HG02840 (cell line): ENCODE data around the gene RNASET2.
"Not testable (repeated sequence)": the region's sequence is repeated elsewhere in the genome, so short reads cannot be mapped to it uniquely, and the experiment has no call there.

Source experiments
- ATAC-seq: cut with Tn5 transposase; IDR thresholded peaks from one replicate; pipeline ENCODE4 v1.9.1; 2021; ENCODE audit warnings: mild to moderate bottlenecking, moderate library complexity, moderate number of reproducible peaks; ENCODE audit not compliant: unreplicated experiment, low FRiP score

The RNASET2 gene

DNA sequence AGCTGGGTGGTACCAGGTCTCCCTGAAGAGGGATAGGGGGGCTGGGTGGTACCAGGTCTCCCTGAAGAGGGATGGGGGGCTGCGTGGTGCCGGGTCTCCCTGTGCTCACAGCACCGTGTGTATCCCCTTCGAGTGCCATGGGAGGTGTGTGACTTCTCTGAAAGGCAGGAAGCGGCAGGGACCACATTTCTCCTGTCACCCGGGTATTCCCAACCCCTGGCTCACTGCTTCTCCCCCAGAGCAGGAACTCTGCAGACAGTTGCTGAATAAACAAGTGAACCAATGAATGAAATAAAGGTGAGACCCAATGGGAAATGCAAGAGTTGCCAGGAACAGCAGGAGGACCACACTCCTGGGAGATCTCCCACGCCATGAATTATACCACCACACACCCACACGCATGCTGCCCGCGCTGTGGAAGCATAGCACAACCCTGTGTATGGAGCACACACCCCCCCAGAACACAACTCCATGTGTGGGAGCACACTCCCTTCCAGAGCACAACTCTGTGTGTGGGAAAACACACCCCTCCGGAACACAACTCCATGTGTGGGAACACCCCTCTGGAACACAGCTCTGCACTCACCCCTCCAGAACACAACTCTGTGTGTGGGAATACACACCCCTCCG, 50.7 kb downstream of the RNASET2 start:
- ATAC-seq = no peak

GRCh38 chr6:166905013-166905412, 51.3 kb downstream of the RNASET2 start:
- no peak for ATAC-seq

DNA sequence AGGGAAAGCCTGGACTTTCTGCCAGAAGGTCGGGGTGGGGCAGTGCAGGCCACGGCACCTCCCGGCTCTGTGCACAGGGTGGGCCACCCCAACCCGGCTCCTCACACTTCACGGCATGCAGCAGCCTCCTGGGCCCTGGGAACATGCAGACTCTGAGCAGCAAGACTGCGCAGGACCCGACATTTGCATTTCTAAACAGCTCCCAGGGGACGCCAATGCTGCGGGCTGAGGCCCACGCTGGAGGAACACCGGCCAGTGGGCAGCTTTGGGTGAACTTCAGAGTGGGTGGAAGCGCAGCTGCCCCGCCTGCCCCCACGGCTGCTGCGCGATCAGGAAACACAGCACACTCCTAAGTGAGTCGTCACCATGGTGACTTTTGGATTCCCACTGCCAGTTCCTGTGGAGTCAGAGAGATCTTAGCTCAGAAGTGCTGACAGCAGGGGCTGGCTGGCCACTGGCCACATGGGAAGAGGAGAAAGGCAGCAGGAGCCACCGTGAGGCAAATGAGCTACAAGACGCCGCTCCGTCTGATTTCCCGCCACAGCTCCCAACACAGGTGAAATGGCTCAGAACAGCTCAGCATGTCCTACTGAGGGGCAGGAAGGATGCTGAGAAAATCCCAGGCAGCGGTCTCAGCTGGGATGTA, 52.1 kb downstream of the RNASET2 start:
- ATAC-seq = no peak

DNA sequence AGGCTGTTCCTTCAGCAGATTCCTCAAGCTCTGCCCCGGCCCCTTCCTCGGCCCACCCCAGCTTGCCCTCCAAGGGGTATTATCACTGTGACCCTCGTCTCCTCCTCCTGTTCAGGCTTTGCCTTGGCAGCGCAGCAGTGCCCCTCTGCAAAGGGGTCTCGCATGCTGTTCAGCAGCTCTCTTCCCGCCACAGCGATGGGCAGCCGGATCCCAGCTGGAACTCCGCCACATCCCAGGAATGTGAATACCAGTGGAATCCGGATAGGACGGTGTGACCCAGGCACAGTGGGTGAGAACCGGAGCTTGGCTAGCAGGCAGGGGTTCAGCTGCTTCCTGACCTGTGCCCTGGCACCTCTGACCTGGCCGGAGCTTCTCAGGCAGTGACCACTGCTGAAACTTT, 52.9 kb downstream of the RNASET2 start:
- no peak for ATAC-seq

GRCh38 chr6:166903027-166903426, 53.3 kb downstream of the RNASET2 start:
- no peak for ATAC-seq

- ATAC-seq = no peak
These were observed 54.1 kb downstream of the RNASET2 start for GRCh38 chr6:166902211-166902755.

DNA sequence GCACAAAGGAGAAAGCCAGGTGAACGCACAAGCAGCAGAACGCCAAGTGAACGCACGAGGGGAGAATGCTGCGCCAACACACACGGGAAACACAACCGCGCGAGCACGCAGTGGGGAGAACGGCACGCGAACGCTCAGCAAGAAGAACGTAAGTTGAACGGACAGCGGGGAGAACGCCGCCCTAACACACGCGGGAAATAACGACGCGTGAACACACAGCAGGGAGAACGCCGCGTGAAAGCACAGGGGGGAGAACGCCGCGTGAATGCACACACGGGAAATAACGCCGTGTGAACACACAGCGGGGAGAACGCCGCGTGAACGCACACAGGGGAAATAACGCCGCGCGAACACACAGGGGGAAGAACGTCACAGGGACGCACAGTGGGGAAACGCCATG, 54.7 kb downstream of the RNASET2 start:
- no peak for ATAC-seq

DNA sequence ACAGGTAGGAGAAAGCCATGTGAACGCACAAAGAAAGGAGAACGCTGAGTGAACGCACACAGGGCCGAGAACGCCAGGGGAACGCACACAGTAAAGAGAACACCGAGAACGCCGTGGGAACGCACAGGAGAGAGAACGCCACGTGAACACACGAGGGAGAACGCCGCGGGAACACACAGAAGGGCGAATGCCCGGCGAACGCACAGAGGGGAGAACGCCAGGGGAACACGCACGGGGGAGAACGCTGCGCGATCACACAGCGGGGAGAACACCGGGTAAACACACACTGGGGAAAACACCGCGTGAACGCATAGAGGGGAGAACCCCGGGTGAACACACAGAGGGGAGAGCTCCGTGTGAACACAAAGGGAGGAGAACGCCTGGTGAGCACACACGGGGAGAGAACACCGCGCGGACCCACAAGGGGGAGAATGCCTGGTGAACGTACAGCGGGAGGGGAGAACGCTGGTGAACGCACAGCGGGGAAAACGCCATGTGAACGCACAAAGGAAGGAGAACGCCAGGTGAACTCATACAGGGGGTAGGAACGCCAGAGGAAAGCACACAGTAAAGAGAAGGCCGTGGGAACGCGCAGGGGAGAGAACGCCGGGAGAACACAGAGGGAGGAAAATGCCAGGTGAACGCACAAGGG, 55.3 kb downstream of the RNASET2 start:
- ATAC-seq = no peak

GRCh38 chr6:166900130-166900708, 56.1 kb downstream of the RNASET2 start:
- no peak for ATAC-seq

DNA sequence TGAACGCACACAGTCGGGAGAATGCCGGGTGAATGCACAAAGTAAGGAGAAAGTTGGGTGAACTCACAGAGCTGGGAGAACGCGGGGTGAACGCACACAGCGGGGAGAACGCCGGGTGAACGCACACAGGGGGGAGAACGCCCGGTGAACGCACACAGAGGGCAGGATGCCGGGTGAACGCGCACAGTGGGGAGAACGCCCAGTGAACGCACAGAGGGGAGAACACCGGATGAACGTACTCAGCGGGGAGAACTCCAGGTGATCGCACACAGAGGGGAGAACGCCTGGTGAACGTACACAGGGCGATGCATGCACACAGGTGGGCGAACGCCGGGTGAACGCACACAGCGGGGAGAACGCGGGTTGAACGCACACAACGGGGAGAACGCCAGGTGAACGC, 57.4 kb downstream of the RNASET2 start:
- no peak for ATAC-seq

DNA sequence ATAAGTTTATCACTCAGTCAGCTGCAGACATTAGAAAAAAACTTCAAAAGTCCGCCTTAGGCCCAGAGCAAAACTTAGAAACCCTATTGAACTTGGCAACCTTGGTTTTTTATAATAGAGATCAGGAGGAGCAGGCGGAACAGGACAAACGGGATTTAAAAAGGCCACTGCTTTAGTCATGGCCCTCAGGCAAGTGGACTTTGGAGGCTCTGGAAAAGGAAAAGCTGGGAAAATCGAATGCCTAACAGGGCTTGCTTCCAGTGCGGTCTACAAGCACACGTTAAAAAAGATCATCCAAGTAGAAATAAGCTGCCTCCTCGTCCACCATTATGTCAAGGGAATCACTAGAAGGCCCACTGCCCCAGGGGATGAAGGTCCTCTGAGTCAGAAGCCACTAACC, 61.7 kb downstream of the RNASET2 start:
- ATAC-seq = not testable (repeated sequence)

DNA sequence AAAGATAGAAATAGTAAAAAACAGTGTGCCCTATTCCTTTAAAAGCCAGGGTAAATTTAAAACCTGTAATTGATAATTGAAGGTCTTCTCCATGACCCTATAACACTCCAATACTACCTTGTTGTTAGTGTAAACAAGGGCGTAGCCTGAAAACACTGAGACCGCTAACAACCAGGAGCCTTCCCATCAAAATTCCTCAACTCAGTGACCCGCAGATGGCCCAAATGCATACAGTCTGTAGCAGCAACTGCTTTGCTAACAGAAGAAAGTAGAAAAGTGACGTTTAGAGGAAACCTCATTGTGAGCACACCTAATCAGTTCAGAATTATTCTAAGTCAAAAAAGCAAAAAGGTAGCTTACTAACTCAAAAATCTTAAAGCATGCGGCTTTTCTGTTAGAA, 63.9 kb downstream of the RNASET2 start:
- not testable (repeated sequence) for ATAC-seq

- ATAC-seq = not testable (repeated sequence)
These were observed 69.6 kb downstream of the RNASET2 start for GRCh38 chr6:166886773-166887172.

GRCh38 chr6:166884958-166885357, 71.4 kb downstream of the RNASET2 start:
- ATAC-seq = not testable (repeated sequence)

- ATAC-seq = no peak
These were observed 76.8 kb downstream of the RNASET2 start for GRCh38 chr6:166879594-166879993.
